ENCODE data around the gene PLA2G2E.

DNA sequence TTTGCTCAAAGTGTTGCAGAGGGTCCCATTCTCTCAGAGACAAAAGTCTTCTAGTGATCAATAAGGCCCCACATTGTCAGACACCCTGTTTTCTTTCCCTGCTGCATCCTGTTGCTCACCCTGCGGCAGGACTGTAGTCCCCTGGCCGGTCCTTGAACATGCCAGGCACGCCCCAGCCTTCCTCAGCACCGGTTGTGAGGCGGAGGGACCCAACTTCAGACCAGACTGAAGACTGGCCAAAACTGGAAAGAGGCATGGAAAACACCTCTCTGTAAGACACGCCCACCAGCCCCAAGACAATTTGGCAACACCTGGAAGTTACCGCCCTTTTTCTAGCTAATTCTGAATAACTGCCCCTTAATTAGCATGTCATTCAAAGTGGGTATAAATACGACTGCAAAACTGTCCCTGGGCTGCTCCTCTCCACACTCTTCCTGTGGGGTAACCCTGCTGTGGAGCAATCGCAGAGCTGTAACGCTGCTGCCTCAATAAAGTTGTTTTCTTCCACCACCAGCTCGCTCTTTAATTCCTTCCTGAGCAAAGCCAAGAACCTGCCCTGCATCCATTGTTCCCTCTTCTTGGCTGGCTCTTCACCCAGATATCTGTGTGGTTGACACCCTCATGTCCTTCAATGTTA is 32.2 kb upstream of the PLA2G2E start:
- TF ChIP-seq POLR2A (IDR thresholded peaks at IDR 0.05) = no peak
- TF ChIP-seq, protein P1, sequence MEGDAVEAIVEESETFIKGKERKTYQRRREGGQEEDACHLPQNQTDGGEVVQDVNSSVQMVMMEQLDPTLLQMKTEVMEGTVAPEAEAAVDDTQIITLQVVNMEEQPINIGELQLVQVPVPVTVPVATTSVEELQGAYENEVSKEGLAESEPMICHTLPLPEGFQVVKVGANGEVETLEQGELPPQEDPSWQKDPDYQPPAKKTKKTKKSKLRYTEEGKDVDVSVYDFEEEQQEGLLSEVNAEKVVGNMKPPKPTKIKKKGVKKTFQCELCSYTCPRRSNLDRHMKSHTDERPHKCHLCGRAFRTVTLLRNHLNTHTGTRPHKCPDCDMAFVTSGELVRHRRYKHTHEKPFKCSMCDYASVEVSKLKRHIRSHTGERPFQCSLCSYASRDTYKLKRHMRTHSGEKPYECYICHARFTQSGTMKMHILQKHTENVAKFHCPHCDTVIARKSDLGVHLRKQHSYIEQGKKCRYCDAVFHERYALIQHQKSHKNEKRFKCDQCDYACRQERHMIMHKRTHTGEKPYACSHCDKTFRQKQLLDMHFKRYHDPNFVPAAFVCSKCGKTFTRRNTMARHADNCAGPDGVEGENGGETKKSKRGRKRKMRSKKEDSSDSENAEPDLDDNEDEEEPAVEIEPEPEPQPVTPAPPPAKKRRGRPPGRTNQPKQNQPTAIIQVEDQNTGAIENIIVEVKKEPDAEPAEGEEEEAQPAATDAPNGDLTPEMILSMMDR (IDR thresholded peaks at IDR 0.05) = no peak
